GM19240 (cell line): ENCODE measurements around the gene CHD3.

Experiments
- DNase-seq: peaks from one replicate; pipeline ENCODE4 v3.0.0; 2011; ENCODE audit warnings: low spot score; ENCODE audit not compliant: insufficient read length

CHD3 gene

DNA sequence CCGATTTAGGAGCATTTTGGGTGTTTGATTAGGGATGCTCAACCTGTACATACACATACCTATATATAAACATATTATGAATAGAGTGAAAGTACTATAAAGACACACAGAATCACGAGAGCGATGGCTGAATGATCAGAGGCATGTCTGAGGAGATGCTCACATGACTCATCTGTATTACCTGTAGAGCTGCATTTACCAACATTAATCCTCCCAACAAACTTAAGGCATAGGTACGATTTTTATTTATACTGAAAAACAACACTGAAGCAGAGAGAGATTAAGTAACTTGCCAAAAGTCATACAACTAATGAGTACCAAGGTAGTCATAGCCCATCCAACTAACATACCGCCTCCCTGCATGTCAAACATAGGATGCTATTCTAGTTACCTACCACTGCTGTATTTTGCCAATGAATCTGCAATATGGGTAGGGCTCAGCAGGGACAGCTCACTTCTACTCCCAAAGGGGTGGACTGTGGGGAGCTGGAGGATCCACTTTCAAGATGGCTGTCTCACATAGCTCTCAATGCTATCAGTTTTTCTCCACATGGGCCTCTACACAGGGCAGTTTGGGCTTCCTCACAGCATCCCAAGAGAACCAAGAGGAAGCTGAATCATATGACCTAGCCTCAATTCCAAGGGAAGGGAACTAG is 23.5 kb upstream of the CHD3 start:
- no peak for DNase-seq

DNA sequence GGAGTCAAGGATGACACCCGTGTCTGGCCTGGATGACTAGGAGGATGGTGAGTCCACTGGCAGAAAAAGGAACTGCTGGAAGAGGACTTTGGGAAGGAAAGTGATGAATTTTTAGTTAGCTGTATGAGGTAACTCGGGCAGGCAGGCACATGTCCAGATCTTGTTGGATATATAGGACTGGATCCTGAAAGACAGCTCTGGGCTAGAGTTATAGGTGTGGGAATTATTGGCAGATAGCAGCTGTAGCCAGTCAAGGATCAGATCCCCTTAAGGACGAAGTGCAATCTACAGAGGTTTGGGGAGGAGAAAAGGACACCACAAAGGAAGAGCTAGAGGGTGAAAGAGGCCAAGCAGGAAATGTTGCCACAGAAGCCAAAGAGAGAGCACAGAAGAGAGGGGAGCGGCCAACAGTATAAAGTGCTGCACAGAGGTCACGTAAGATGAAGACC is 20.7 kb upstream of the CHD3 start:
- no peak for DNase-seq

DNA sequence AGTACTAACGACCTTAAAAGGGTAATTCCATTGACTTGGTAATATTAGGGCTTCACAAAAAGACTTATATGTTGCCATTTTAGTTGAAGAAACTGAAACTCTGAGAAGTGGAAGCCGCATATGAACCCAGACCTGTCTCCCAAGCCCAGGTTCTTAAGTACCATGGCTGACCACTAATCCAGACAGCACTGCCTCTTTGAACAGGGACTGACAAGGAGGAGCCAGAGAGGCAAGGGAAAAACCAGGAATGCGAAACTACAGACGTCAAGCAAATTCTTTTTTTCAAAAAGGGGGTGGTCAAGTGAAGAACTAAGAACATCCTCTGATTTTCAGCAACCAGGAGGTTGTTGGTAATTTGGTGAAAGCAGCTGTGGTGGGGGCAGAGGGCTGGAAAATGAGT is 15.5 kb upstream of the CHD3 start:
- no peak for DNase-seq

DNA sequence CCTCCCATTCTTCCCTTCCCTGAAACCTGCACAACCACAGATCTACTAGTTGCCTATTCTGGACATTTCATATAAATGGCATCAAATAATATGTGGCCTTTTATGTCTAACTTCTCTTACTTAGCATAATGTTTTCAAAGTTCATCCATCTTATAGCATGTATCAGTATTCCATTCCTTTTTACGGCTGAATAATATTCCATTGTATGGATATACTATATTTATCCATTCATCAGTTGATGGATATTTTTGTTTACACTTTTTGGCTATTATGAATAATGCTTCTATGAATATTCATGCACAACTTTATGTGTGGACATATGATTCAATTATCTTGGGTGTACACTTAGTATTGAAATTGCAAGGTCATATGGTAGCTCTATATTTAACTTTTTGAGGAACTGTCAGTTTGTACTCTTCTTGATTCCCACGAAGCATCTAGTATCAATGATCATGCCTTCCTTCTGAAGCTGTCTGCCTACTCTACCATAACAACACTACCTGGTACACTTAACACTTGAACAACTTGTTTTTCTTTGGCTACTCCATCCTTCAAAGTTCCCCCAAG is 12.7 kb upstream of the CHD3 start:
- DNase-seq = no peak

DNA sequence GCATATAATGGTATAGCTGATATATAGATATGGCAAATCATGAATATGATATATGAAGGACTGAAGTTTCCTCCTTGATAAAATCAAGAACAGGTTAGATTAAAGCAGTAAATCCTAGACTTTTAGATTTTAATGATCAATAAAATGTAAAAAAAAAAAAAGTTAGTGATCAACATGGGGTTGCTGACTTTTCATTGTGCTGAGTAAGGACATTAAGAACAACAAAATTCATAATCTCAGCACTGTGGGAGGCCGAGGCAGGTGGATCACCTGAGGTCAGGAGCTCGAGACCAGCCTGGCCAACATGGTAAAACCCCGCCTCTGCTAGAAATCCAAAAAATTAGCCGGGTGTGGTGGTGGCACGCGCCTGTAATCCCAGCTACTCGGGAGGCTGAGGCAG is 10.4 kb upstream of the CHD3 start:
- DNase-seq = no peak

DNA sequence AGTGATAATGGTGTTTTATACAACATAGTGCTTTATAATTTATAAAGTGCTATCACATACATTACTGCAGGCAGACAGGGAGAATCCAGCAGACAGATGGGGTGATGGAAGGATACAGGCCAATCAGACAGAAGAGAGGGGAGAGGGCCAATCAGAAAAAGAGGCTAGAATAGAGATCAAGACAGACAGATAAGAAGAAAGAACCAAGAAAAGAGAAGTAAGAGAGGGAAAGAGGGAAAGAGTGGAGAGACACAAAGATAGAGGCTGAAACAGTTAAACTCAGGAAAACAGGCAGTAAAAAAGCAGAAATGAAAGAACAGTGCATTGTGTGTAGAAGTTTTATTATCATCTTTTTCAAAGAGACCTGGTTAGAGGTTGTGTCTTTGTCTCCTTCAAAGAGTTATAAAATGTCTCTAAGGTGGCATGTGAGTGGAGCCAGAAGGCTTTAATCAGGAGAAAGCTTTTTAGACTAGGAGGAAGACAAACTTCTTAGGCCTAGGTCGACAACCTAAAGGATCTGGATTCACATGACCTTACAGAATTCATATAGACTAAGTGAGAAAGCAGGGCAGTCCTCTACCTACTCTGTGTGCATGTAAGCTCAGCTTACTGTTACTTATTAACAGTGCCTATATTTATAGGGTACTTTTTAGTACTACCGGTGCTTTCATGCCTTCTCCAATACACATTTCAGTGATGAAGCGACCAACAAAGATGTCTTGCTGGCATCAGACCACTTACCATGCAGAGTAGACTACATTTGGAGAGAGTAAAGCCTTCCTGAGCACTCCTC is 8.3 kb upstream of the CHD3 start:
- no peak for DNase-seq

DNA sequence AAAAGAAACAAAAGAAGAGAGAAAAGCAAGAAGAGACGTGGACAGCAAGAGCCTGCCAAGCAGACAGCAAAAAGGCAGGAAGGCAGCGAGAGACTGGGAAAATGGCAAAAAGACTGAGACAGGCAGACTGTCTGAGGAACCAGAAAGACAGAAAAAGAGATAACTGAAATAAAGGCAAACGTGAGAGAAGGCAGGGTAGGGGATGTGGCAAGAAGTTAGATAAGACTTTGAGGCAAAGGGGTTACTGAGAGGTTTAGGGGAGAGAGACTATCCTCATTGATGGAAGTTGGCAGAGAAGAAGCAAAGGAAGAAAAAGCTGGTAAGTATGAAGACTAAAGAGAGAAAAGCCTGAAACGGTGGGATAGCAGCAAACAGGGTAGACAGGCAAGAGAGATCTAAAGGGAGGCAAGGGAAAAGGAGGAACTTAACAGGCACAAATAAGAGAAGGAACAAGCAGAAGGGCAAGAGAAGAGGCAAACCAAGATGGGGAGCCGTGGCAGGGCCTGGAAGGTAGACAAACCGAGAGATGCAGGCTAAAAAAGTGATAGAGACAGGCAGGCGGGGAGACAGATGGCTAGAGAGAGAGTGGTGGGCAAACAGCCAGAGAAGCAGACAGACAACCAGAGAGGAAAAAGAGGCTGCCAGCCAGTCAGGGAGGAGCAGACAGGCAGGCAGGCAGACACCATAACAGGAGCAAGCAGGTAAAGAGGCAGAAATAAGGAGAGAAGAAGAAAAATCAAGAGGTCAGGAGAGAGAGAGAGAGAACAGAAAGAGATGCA is 7.1 kb upstream of the CHD3 start:
- DNase-seq = no peak

DNA sequence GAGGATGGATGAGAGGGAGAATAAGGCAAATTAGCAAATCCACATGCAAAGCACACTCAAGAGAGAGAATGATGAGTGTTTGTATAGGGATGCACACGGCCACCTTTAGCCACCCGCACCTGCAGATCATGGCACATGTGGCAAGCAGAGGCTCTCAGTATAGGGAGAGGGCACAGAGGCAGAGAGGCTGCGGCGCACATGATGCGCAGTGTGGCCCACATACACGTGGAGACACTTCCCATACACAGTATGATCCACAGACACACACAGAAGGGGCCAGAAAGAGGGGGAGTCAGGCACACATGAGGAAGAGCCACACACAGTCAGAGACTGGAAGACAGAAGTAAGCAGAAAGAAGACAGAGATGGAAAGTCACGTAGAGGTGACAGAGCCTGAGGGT is 6.5 kb upstream of the CHD3 start:
- DNase-seq = no peak

DNA sequence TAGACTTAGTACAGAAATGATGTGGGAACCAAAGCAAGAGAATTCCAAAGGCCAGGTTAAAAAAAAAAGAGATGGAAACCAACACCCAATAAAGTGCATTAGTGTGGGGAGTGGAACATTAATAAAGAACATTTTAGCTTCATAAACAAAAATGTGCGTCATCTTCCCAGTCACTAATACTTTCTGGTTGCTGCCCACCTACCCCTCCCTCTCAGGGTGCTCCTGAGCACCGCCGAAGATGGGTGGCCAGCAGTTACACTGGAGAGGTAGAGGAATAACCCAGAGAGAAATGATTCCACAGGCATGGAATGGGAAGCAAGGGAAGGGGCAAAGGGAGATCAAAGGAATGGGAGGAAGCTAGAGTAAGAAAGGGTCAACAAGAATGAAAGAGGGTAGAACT is 6.0 kb upstream of the CHD3 start:
- DNase-seq = no peak

DNA sequence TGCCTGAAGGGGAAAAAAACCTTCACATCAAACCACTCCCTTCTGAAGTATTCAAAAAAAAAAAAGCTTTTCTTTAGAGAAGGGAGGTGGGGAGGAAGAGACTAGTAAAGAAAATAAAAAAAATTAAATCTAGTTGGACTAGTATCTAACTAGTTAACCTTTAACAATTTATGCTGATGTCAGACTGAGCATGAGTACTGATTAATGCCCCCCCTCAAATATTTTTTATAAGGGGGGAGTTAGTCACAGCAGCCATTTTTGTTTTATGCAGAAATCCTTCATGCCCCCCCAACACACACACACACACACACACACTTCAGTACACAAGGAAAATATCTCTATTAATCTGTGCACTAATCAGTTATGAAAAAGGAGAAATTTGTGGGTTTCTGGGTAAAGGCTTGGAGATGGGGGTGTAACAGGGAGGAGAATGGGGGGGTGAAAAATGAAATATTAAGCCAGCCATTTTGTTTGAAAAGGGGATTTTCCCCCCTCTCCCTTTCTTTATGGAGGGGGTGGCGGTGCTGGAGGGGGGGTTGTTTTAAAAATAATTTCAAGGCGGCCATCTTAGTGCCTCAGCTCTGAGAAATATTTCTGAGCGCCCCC is 4.7 kb upstream of the CHD3 start:
- DNase-seq = peak; percentile 26

DNA sequence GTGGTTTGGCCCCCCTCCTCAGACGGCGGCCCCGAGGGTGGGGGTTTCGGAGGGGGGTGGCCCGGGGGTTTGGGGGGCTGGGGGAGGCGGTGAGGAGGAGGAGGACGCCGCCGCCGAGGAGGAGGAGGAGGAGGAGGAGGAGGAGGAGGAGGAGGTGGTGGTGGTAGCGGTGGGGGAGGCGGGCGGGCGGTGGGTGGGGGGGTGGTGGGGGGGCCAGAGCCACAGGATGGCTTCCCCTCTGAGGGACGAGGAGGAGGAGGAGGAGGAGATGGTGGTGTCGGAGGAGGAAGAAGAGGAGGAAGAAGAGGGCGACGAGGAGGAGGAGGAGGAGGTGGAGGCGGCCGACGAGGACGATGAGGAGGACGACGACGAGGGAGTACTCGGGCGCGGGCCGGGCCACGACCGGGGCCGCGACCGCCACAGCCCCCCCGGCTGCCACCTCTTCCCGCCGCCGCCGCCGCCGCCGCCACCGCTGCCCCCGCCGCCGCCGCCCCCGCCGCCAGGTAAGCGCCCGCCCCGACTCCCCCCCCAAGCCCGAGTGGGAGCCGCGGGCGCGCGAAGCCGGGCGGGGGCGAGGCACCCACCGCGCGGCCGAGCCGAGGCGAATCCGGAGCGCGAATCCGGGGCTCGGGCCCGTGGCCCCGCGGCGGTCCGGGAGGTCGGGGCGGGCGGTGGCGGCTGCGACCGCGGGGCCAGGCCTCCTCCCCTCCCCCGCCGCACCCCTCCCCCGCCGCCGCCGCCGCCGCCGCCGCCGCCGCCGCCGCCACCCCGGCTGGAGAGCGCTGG is 3.8 kb upstream of the CHD3 start:
- no peak for DNase-seq

DNA sequence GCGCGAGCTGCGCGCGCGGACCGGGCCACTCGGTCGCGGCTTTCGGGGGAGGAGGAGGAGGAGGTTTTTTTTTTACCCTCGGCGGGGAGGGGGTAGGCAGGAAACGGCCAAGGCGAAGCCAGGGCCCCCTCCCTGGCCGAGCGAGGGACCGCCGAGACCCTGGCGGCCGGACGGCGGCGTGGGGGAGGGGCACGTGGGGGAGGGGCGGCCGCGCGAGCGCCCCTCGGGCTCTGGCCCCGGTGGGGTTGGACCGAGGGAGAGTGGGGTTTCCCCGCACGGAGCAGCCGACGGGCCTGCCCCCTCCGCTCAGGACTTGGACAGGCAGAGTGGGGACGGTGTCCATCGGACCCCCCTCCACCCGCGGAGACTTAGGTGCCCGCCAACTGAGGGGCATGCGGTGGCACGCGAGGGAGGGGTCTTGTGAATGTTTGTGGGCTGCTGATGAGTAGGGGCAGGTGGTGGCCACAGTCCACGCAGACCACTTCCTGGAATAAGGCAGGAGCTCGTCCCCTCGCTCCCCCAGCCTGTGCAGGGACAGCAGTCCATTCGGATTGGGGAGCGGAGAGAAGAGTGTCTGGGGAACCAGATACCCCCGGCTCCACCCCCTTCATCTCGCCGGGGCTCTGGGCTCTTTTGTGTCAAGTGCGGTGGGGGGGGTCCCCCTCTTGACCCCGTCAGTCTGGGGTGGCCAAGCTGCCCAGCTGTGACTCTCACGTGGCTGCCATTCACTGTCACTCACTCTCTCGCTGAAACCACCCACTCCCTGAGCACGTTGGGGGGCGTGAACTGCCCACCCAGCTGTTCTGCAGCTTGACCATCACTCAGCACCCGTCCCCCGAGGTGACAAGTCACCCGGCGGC is 3.0 kb upstream of the CHD3 start:
- peak; percentile 43 for DNase-seq

DNA sequence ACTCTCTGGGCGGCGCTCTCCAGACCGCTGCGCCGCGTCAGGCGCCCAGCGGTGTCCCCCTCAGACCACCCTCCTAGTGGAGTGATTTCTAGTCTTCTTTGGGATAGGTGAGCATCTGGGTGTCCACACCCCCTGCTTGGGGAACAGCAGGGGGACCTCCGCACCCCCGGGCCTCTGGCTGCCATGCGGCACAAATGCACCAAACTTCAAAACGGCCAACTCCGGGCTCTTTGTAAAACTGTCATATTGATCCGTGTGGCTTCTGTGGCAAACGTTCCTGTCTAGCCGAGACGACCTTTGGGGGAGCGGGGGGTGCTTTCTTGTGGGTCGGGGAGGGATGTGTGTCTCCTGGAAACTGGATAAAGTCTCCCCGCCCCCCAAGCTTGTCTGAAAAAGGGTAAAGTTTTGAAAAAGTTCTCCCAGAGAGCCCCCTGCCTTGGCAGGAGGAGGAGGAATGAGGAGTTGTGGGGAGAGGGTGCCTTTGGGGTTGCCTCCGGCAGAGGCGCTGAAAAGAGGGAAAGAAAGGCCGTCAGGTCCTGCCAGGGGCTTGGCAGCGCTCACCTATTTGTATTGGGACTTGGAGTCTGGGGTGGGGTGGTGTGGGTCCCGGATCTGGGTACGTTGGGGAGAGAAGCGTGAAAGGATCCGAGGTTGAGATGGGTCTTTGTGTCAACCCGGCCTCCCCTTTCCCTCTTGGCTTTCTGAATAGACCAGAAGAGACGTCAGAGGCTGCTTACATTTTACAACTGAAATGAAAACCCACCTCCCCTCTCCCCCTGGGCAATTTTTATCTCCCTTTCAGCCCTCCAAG is 2.2 kb upstream of the CHD3 start:
- no peak for DNase-seq

DNA sequence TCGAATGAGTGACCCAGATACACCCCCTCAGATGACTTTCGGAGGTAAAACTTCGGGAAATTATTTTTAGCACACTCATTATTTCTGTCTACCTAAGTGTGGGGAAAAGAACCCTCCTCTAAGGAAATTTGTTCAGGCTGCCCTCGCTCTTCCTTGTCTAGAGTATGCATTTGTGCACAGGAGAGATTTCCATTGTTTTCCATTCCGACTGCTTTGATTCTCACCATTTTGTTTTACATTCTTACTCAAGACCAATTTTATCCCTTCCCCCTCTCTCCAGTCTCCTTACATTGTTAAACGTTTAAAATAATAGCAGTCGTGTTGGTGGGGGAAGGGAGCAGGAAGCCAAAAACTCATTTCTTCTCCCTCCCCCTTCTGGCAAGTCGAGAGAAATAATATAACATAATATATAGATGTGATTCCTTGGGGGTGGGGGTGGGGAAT is 1.5 kb upstream of the CHD3 start:
- no peak for DNase-seq

DNA sequence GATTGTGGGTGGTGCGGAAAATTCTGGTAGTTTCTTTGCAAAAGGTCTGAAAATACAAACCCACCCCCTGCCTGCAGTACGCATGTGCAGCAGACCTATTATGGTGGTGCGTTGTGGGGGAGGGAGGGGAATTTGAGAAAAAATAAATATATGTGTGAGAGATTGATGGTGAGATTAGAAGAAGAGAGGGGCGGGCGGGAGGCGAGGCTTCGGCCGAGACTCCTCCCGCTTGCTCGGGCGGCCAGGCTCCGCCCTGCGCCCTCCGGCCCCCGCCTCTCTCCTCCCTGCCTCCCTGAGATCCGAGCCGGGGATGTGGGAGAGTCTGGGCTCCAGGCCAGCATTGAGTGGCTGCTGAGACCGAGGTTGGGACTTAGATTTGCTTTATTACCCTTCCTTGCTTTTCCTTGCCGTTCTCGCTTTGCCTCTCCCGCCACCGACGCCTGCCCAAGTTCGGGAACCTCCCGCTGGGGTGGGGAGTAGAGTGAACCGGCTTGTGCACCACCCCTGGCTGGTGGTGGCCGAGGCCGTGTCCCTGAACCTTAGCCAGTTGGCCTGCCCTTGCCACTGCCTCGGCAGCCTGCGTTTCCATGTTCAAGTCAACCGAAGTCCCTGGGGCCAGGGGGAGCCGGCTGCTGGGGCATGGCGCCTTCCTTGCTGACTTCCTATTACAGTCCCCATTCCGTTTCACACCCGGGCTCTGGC is 956 bp upstream of the CHD3 start:
- DNase-seq = peak; percentile 72

DNA sequence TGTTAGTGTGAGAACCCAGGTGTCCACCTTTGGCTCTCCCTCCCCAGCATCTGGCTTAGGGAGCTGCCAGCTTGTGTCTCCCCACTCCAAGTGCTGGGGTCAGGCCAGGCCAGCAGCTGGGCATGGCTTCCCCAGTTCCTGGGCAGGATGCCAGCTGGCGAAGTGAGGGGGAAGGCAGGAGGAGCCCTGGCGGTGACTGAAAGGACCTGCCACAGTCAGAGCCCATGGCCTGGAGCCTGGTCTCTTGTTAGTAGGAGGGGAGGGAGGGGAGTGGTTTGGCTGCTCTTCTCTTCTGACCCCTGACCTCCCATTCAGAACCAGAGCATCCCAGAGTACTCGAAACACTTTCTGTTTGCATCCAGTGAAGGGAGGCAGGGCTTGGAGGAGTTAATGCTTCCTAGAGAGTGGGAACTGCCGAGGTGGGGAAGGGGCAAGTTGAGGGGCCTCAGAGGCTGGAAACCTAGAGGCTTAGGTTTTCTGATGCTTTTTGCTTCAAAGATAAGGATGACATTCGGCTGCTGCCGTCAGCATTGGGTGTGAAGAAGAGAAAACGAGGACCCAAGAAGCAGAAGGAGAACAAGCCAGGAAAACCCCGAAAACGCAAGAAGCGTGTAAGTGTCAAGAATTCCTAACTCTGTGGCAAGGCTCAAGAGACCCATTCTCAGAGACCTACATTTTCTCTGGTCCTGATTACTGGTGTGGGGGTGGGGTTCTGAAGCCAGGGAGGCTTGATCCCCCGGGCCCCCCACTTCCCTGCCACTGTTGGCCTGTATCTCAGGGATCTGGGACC is 772 bp downstream of the CHD3 start:
- no peak for DNase-seq

DNA sequence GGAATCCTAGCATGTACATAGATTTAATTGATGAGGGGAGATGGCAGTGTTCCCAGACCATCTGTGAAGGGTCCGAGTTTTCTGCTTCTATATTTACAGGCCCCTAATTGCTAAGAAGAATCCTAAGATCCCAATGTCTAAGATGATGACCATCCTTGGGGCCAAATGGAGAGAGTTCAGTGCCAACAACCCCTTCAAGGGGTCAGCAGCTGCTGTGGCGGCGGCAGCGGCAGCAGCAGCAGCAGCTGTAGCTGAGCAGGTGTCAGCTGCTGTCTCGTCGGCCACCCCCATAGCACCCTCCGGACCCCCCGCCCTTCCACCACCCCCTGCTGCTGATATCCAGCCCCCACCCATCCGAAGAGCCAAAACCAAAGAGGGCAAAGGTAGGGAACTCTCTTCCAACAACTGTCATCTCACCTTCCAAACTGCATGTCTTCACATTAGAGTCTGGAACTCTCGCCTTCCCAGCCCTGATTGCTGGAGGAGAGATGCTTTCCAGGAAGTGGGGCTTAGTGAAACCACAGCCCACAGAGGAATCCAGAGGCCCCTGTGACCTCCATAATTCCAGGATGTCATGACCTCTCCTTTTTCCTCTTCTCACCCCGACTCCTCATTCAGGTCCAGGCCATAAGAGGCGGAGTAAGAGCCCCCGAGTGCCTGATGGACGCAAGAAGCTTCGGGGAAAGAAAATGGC is 4.7 kb downstream of the CHD3 start:
- no peak for DNase-seq
